ENCODE data around the gene EEF2KMT. TPM values are rescaled to one million over a fixed set of nuclear protein-coding genes. Genes with fewer than 3 reads are reported as not detected.
"Not testable (repeated sequence)": the region's sequence is repeated elsewhere in the genome, so short reads cannot be mapped to it uniquely, and the experiment has no call there.

The EEF2KMT gene
- total RNA-seq, 4 donors from 2014 or later: 4.5 to 7.2 (median 6.5) TPM

- in situ Hi-C loops (cut with MboI; ENCODE audit: low pct_ligation_motif_present in 1 of 4, low pct_unique_long_range_greater_than_20kb in 1 of 4, low sequenced_read_pairs in 3 of 4); intact Hi-C loops (cut with DNase I; ENCODE audit: low total_unique reads); H3K4me1 ChIP-seq: not testable (repeated sequence)
Observed at GRCh38 chr16:5088086-5088790, 9.4 kb downstream of the EEF2KMT start.

GRCh38 chr16:5085716-5086115, 11.9 kb downstream of the EEF2KMT start:
- 85 to 89% methylated on average over 4 to 11 of the region's 11 CpGs for WGBS, 2 donors (ENCODE audit: low coverage in 1 of 2)
- DNase-seq; in situ Hi-C loops (cut with MboI; ENCODE audit: low pct_ligation_motif_present in 1 of 4, low pct_unique_long_range_greater_than_20kb in 1 of 4, low sequenced_read_pairs in 3 of 4); H3K27me3 ChIP-seq; H3K36me3 ChIP-seq; H3K27ac ChIP-seq; intact Hi-C loops (cut with DNase I; ENCODE audit: low total_unique reads); H3K9me3 ChIP-seq; H3K4me3 ChIP-seq; H3K4me1 ChIP-seq: not testable (repeated sequence)

More at GRCh38 chr16:5088086-5088790, 9.4 kb downstream of the EEF2KMT start:
- not testable (repeated sequence) for H3K36me3 ChIP-seq, H3K27ac ChIP-seq, H3K27me3 ChIP-seq, DNase-seq, H3K9me3 ChIP-seq, H3K4me3 ChIP-seq
- WGBS, 2 donors (ENCODE audit: low coverage in 1 of 2): 90% methylated on average over 18 of the region's 18 CpGs; no CpG with 5 or more reads in 1 of the 2 donors

- H3K27ac ChIP-seq; H3K4me3 ChIP-seq; H3K9me3 ChIP-seq; H3K27me3 ChIP-seq; H3K36me3 ChIP-seq; in situ Hi-C loops (cut with MboI; ENCODE audit: low pct_ligation_motif_present in 1 of 4, low pct_unique_long_range_greater_than_20kb in 1 of 4, low sequenced_read_pairs in 3 of 4); intact Hi-C loops (cut with DNase I; ENCODE audit: low total_unique reads): not testable (repeated sequence)
- peaks cover 0 to 11% (median 5%) of the 10 kb centered on the region in 4 donors for H3K4me1 ChIP-seq
- WGBS, 2 donors (ENCODE audit: low coverage in 1 of 2): 67 to 76% methylated on average over 4 to 10 of the region's 10 CpGs
- peak; percentile 56 to 64 (median 61) for TF ChIP-seq CTCF (IDR thresholded peaks at IDR 0.05)
- peak; percentile 57 for DNase-seq
Observed at GRCh38 chr16:5084802-5085201, 12.8 kb downstream of the EEF2KMT start.

GRCh38 chr16:5084099-5084731, 13.4 kb downstream of the EEF2KMT start:
- not testable (repeated sequence) for H3K36me3 ChIP-seq

GRCh38 chr16:5083646-5084045, 13.9 kb downstream of the EEF2KMT start:
- H3K36me3 ChIP-seq; H3K27me3 ChIP-seq; H3K4me3 ChIP-seq; in situ Hi-C loops (cut with MboI; ENCODE audit: low pct_ligation_motif_present in 1 of 4, low pct_unique_long_range_greater_than_20kb in 1 of 4, low sequenced_read_pairs in 3 of 4); H3K9me3 ChIP-seq; DNase-seq; H3K27ac ChIP-seq; intact Hi-C loops (cut with DNase I; ENCODE audit: low total_unique reads): not testable (repeated sequence)
- peaks cover 0 to 11% (median 5%) of the 10 kb centered on the region in 4 donors for H3K4me1 ChIP-seq
- WGBS, 2 donors (ENCODE audit: low coverage in 1 of 2): 82 to 100% methylated on average over 2 to 9 of the region's 9 CpGs

More at GRCh38 chr16:5084099-5084731, 13.4 kb downstream of the EEF2KMT start:
- H3K4me1 ChIP-seq: peaks cover 0 to 11% (median 5%) of the 10 kb centered on the region in 4 donors
- H3K9me3 ChIP-seq; H3K4me3 ChIP-seq; DNase-seq; H3K27ac ChIP-seq; in situ Hi-C loops (cut with MboI; ENCODE audit: low pct_ligation_motif_present in 1 of 4, low pct_unique_long_range_greater_than_20kb in 1 of 4, low sequenced_read_pairs in 3 of 4); H3K27me3 ChIP-seq; intact Hi-C loops (cut with DNase I; ENCODE audit: low total_unique reads): not testable (repeated sequence)
- WGBS, 2 donors (ENCODE audit: low coverage in 1 of 2): 77% methylated on average over 11 of the region's 11 CpGs; no CpG with 5 or more reads in 1 of the 2 donors

GRCh38 chr16:5080996-5081395, 16.6 kb downstream of the EEF2KMT start:
- H3K27me3 ChIP-seq; H3K9me3 ChIP-seq; intact Hi-C loops (cut with DNase I; ENCODE audit: low total_unique reads); H3K36me3 ChIP-seq; H3K4me3 ChIP-seq; in situ Hi-C loops (cut with MboI; ENCODE audit: low pct_ligation_motif_present in 1 of 4, low pct_unique_long_range_greater_than_20kb in 1 of 4, low sequenced_read_pairs in 3 of 4): not testable (repeated sequence)
- Histone ChIP-seq H3K27ac (peak overlapping the region; percentile 66 to 82 (median 76)), H3K4me1 (peaks cover 0 to 11% (median 5%) of the 10 kb centered on the region in 4 donors)
- peak; percentile 80 for DNase-seq
- WGBS, 2 donors (ENCODE audit: low coverage in 1 of 2): 52% methylated on average over 3 of the region's 9 CpGs; no CpG with 5 or more reads in 1 of the 2 donors

GRCh38 chr16:5080461-5080860, 17.1 kb downstream of the EEF2KMT start:
- peak overlapping the region; percentile 66 to 82 (median 76) for H3K27ac ChIP-seq
- in situ Hi-C loops (cut with MboI; ENCODE audit: low pct_ligation_motif_present in 1 of 4, low pct_unique_long_range_greater_than_20kb in 1 of 4, low sequenced_read_pairs in 3 of 4); intact Hi-C loops (cut with DNase I; ENCODE audit: low total_unique reads); H3K9me3 ChIP-seq; H3K4me3 ChIP-seq; H3K27me3 ChIP-seq: not testable (repeated sequence)
- peak; percentile 20 for DNase-seq
- H3K4me1 ChIP-seq: peaks cover 0 to 11% (median 5%) of the 10 kb centered on the region in 4 donors
- WGBS, 2 donors (ENCODE audit: low coverage in 1 of 2): 57% methylated on average over 8 of the region's 12 CpGs; no CpG with 5 or more reads in 1 of the 2 donors
- peaks cover 0 to 14% (median 3%) of the 10 kb centered on the region in 4 donors for H3K36me3 ChIP-seq

All from transverse colon (tissue), 4 donors.